GM06990 (cell line): ENCODE results near the gene KLF13.

Experiments
- DNase-seq: peaks from one replicate; pipeline ENCODE4 v3.0.0-alpha.2; 2011; ENCODE audit not compliant: insufficient read length; ENCODE audit errors: extremely low read depth
- H3K27me3 ChIP-seq: replicated peaks from 2 replicates; pipeline ENCODE4 v1.6.0; 2011; ENCODE audit warnings: low read length; ENCODE audit not compliant: control insufficient read depth, insufficient read depth
- H3K36me3 ChIP-seq: 2 replicates; pipeline ENCODE4 v1.5.1; 2011; ENCODE audit warnings: low read length; ENCODE audit not compliant: control insufficient read depth, insufficient read depth
- H3K4me3 ChIP-seq: replicated peaks from 2 replicates; pipeline ENCODE4 v1.5.1; 2011; ENCODE audit warnings: low read depth, mild to moderate bottlenecking, control low read depth, low read length
- CTCF ChIP-seq: IDR thresholded peaks from 2 replicates; pipeline ENCODE4 v1.5.1; 2011; ENCODE audit warnings: low read length, control low read depth, mild to moderate bottlenecking, inconsistent platforms; ENCODE audit not compliant: insufficient read depth, poor library complexity, severe bottlenecking

Gene KLF13

GRCh38 chr15:31301673-31301990 lies 25.0 kb upstream of the KLF13 start:
- Histone ChIP-seq H3K4me3 (no peak overlapping the region), H3K27me3 (no peaks in the 10 kb centered on the region), H3K36me3 (no peaks in the 10 kb centered on the region)
- no peak for TF ChIP-seq CTCF
- DNase-seq: no peak

GRCh38 chr15:31302029-31302657 lies 24.5 kb upstream of the KLF13 start:
- TF ChIP-seq CTCF: no peak
- Histone ChIP-seq H3K4me3 (no peak overlapping the region), H3K36me3 (no peaks in the 10 kb centered on the region), H3K27me3 (no peaks in the 10 kb centered on the region)
- no peak for DNase-seq

GRCh38 chr15:31302778-31303725 lies 23.6 kb upstream of the KLF13 start:
- H3K4me3 ChIP-seq: no peak overlapping the region
- TF ChIP-seq CTCF: peak; percentile 59
- no peaks in the 10 kb centered on the region for H3K36me3 ChIP-seq
- no peaks in the 10 kb centered on the region for H3K27me3 ChIP-seq
- no peak for DNase-seq

GRCh38 chr15:31303726-31304648 lies 22.6 kb upstream of the KLF13 start:
- H3K27me3 ChIP-seq: no peaks in the 10 kb centered on the region
- TF ChIP-seq CTCF: no peak
- no peak overlapping the region for H3K4me3 ChIP-seq
- no peak for DNase-seq
- H3K36me3 ChIP-seq: no peaks in the 10 kb centered on the region

GRCh38 chr15:31304751-31305365 lies 21.8 kb upstream of the KLF13 start:
- no peaks in the 10 kb centered on the region for H3K36me3 ChIP-seq
- TF ChIP-seq CTCF: no peak
- H3K4me3 ChIP-seq: no peak overlapping the region
- no peak for DNase-seq
- no peaks in the 10 kb centered on the region for H3K27me3 ChIP-seq
